Measurements from ENCODE around the gene RAB7B. TPM values are rescaled to one million over a fixed set of nuclear protein-coding genes. Genes with fewer than 3 reads are reported as not detected.

RAB7B gene
- total RNA-seq, 6 experiments from 2014 or later, result 2.6 to 6.6 (median 5.3) TPM

GRCh38 chr1:205936311-205936710 lies 66.9 kb downstream of the RAB7B start:
- H3K27ac Mint-ChIP-seq, result no peak overlapping the region
- DNase-seq, result no peak
- H3K4me1 Mint-ChIP-seq (ENCODE audit: low read depth), result peaks cover 45% of the 10 kb centered on the region

GRCh38 chr1:205935869-205936268 lies 67.3 kb downstream of the RAB7B start:
- Mint-ChIP-seq H3K27me3 (ENCODE audit: insufficient read depth) (peaks cover 8% of the 10 kb centered on the region), H3K36me3 (ENCODE audit: low read depth) (no peaks in the 10 kb centered on the region), H3K4me1 (ENCODE audit: low read depth) (peaks cover 45% of the 10 kb centered on the region), H3K27ac (no peak overlapping the region), H3K4me3 (no peak overlapping the region), H3K9me3 (no peaks in the 10 kb centered on the region)
- no peak for TF ChIP-seq CTCF (IDR thresholded peaks at IDR 0.05)
- DNase-seq, result no peak

More at GRCh38 chr1:205936311-205936710, 66.9 kb downstream of the RAB7B start:
- Mint-ChIP-seq H3K4me3 (no peak overlapping the region), H3K27me3 (ENCODE audit: insufficient read depth) (peaks cover 9% of the 10 kb centered on the region), H3K9me3 (no peaks in the 10 kb centered on the region), H3K36me3 (ENCODE audit: low read depth) (no peaks in the 10 kb centered on the region)
- TF ChIP-seq CTCF (IDR thresholded peaks at IDR 0.05), result no peak

GRCh38 chr1:205934788-205935187 lies 68.4 kb downstream of the RAB7B start:
- TF ChIP-seq CTCF (IDR thresholded peaks at IDR 0.05), result no peak
- Mint-ChIP-seq H3K9me3 (no peaks in the 10 kb centered on the region), H3K4me1 (ENCODE audit: low read depth) (peaks cover 45% of the 10 kb centered on the region), H3K4me3 (no peak overlapping the region), H3K27ac (no peak overlapping the region), H3K27me3 (ENCODE audit: insufficient read depth) (peaks cover 3% of the 10 kb centered on the region), H3K36me3 (ENCODE audit: low read depth) (no peaks in the 10 kb centered on the region)
- DNase-seq, result no peak

GRCh38 chr1:205933671-205934618 lies 69.2 kb downstream of the RAB7B start:
- DNase-seq, result peak; percentile 48
- Mint-ChIP-seq H3K4me3 (no peak overlapping the region; the same call in 1 of the 2 replicates), H3K27ac (peak overlapping the region; percentile 77), H3K27me3 (ENCODE audit: insufficient read depth) (peaks cover 8% of the 10 kb centered on the region), H3K4me1 (ENCODE audit: low read depth) (peaks cover 45% of the 10 kb centered on the region), H3K36me3 (ENCODE audit: low read depth) (no peaks in the 10 kb centered on the region), H3K9me3 (no peaks in the 10 kb centered on the region)
- no peak for TF ChIP-seq CTCF (IDR thresholded peaks at IDR 0.05)

- no peak for DNase-seq
- peaks cover 39% of the 10 kb centered on the region for H3K4me1 Mint-ChIP-seq (ENCODE audit: low read depth)
- H3K27ac Mint-ChIP-seq, result no peak overlapping the region; the same call in 1 of the 2 replicates
- no peaks in the 10 kb centered on the region for H3K9me3 Mint-ChIP-seq
- peaks cover 13% of the 10 kb centered on the region for H3K27me3 Mint-ChIP-seq (ENCODE audit: insufficient read depth)
- TF ChIP-seq CTCF (IDR thresholded peaks at IDR 0.05), result no peak
- no peak overlapping the region for H3K4me3 Mint-ChIP-seq
- no peaks in the 10 kb centered on the region for H3K36me3 Mint-ChIP-seq (ENCODE audit: low read depth)
Observed at GRCh38 chr1:205932776-205933175, 70.4 kb downstream of the RAB7B start.
